Right kidney (tissue), 1 donor: ENCODE data around the gene TRMT112.

ENCODE experiments used
- DNase-seq: peaks from one replicate; pipeline ENCODE4 v3.0.0-alpha.2; 2016

Gene TRMT112

DNA sequence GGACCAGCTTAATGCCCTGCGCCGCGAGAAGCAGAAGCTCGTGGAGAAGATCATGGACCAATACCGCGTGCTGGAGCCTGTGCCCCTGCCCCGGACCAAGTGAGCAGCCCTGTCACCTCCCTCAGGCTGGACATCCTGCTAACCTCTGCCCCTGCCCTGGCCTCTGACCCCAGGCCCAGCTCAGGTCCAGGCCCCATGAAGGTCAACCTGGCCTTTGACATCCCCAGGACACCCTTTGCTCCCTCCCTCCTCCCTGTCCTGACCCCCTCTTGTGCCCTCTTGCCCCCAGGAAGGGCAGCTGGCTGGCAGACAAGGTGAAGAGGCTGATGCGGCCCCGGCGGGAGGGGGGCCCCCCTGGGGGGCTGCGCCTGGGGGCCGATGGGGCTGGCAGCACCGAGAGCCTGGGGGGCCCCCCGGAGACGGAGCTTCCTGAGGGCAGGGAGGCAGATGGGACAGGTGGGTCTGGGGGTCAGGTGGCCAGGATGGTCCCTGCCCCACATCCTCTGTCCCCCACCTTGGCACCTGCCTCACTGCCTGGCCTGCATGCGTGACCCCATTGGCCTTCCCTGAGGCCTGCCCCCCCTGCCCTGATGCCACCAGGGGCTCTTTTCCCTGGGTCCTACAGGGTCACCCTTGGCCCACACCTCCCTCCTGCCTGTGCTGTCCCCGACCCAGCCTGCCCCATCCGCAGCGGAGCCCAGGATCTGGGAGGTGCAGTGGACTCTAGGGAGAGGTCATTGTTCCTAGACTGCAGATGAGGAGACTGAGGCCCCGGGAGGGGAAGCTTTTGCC, 36.6 kb upstream of the TRMT112 start:
- DNase-seq, result no peak

DNA sequence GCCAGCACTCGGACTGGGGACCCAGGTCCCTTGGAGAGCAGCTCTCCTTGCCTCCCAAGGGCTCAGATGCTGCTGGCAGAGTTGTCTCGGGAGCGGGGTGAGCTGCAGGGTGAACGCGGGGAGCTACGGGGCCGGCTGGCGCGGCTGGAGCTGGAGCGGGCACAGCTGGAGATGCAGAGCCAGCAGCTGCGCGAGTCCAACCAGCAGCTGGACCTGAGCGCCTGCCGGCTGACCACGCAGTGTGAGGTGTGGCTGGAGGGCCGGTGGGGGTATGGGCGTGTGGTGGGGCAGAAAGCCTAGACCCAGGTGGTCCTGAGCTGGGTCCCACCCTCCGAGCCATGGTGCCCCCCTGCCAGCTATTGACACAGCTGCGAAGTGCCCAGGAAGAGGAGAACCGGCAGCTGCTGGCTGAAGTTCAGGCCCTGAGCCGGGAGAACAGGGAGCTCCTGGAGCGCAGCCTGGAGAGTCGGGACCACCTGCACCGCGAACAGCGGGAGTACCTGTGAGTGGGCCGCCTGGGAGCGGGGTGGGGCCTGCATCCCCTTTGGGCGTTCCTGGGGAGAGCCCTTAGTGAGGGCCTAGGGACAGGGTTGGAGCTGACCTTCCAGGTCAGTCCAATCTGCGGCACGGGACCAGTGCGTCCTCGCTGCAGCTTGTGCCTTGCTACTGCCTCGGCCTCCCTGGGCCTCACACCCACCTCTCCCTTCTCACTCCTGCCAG, 35.8 kb upstream of the TRMT112 start:
- DNase-seq, result no peak

DNA sequence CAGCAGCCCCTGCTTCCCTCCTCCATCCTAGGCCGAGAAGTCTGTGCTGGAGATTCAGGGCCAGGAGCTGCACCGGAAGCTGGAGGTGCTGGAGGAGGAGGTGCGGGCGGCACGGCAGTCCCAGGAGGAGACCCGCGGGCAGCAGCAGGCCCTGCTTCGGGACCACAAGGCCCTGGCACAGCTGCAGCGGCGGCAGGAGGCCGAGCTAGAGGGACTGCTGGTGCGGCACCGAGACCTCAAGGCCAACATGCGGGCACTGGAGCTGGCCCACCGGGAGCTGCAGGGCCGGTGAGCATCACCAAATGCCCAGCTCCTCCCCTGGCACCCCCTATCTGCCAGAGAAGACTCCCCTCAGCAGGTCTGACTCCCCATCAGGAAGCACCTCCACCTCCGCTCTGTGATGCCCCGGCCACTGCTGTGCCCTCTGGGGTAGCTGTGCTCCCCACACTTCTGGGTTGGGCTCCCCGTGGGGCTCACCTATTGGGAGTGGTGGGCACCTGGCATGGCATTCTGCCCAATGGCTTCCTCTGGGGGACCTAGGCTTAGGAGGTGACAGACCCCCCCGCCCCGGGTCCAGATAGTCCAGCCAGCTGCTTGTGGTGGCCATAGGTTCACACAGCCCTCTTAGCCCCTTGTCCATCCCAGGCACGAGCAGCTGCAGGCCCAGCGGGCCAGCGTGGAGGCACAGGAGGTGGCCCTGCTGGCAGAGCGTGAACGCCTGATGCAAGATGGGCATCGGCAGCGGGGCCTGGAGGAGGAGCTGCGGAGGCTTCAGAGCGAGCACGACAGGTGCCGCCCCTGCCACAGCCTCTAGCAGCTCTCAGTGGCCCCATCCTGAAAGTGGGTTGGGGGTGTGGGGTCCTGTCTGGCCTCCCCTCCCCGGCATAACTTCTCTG, 35.0 kb upstream of the TRMT112 start:
- DNase-seq, result no peak

GRCh38 chr11:64351136-64351631, 33.8 kb upstream of the TRMT112 start:
- no peak for DNase-seq

GRCh38 chr11:64349404-64349803, 32.0 kb upstream of the TRMT112 start:
- DNase-seq, result no peak

- no peak for DNase-seq
These were observed 31.6 kb upstream of the TRMT112 start for GRCh38 chr11:64349025-64349387.

DNA sequence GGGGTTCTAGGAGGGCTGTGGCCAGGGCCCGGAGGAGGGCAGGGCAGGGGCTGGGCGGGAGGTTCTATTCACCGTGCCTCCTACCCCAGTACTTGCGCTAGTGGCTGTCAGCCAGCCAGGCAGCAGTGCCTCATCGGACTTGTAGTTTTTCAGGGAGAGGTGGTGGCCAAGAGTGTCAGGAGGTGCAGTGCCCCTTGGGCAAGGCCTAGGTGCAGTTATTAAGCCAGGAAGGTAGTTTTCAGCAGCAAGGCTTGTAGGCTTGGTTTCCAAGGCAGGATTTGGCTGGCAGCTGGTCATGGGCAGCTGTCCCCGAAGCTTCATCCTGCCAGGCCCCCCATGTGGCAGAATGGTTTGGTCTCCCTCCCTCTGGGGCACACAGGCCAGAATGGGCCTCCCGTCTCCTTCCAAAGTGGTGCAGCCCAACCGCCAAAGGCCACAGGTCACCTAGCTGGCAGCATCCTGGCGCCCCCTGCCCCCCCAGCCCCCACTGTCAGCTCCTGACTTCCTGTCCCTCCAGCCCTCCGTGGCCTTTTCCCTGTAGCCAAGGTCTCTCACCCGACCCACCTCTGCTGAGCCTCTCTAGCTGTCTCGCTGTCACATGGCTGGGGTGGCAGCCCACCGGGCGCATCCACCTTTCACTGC, 31.1 kb upstream of the TRMT112 start:
- DNase-seq, result no peak

DNA sequence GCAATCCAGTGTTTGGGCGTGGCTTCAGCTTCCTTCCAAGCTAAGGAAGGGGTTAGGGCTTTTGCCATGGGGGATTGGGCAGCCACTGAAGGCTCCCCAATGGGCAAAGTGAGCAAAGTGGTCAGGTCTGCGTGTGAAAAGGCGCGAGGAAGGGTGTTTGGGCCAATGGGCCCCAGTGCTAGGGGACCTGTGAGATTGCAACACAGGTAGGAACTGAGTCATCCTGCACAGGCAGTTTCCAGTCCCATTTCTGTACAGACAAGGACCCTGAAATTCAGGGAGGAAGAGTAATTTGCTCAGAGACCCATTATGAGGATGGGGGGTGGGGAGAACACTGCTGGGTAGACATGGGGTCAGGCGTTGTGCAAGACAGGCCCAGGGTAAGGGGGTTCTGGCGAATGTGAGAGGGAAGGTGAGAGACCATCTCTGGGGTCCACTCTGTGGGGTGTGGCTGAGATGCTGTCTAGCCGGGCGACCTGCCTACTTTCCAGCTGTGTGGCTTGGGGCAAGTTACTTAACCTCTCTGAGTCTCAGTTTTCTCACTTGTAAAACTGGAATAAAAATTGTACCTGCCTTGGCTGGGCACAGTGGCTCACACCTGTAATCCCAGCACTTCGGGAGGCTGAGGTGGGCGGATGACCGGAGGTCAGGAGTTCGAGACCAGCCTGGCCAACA, 30.0 kb upstream of the TRMT112 start:
- DNase-seq, result no peak

GRCh38 chr11:64344787-64345186, 27.4 kb upstream of the TRMT112 start:
- DNase-seq, result no peak

DNA sequence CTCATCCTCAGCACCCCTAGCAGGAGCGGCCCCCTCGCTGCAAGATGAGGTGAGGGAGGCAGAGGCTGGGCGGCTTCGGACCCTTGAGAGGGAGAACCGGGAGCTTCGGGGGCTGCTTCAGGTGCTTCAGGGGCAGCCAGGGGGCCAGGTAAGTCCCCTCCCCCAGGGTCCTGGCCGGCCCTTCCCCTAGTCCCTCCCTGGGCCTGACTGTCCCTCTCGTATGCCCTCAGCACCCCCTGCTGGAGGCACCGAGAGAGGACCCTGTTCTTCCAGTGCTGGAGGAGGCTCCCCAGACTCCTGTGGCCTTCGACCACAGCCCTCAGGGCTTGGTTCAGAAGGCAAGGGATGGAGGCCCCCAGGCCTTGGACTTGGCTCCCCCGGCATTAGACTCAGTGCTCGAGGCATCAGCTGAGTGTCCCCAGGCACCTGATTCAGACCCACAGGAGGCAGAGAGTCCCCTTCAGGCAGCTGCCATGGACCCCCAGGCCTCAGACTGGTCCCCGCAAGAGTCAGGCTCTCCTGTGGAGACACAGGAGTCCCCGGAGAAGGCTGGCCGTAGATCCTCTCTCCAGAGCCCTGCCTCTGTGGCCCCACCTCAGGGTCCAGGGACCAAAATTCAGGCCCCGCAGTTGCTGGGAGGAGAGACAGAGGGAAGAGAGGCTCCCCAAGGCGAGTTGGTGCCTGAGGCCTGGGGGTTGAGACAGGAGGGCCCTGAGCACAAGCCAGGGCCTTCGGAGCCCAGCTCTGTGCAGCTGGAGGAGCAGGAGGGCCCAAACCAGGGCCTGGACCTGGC, 26.6 kb upstream of the TRMT112 start:
- no peak for DNase-seq

GRCh38 chr11:64342869-64343745, 25.7 kb upstream of the TRMT112 start:
- DNase-seq, result no peak

GRCh38 chr11:64341851-64342791, 24.8 kb upstream of the TRMT112 start:
- peak; percentile 76 for DNase-seq

- no peak for DNase-seq
These were observed 24.1 kb upstream of the TRMT112 start for GRCh38 chr11:64341429-64341828.

GRCh38 chr11:64340671-64341335, 23.4 kb upstream of the TRMT112 start:
- no peak for DNase-seq

DNA sequence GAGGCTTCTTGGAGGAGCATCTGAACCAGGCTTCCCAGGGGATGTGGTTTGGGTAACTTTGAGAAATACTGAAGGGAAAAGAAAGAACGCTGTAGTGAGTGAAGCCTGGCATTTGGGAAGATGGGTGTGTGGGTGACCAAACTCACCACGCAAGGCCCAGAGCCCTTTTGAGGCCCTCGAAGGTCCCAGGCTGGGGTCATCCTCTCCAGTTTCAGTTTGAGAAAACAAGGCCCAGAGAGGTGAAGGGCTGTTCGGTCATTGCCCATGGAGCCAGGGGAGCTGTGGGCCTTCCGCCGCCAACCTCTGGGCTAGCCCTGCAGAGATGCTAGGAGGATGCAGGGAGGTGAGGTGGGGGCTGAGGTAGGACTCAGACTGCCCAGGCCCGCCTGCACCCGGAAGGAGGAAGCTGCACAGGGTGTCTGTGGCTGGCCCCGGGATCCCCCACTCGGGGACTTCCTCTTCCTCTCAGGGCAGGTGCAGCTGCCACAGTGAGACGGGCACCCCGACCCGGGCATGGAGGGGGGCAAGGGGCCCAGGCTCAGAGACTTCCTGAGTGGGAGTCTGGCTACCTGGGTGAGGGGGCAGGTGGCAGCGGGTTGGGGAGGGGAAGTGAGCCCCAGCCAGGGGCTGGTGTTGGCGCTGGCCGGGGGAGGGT, 22.5 kb upstream of the TRMT112 start, which contains the start of gene CCDC88B:
CCDC88B (plus strand) TSS at position 451 of the 655 bp plus-strand sequence; CDS start at position 514, 63 bp downstream.
- no peak for DNase-seq

DNA sequence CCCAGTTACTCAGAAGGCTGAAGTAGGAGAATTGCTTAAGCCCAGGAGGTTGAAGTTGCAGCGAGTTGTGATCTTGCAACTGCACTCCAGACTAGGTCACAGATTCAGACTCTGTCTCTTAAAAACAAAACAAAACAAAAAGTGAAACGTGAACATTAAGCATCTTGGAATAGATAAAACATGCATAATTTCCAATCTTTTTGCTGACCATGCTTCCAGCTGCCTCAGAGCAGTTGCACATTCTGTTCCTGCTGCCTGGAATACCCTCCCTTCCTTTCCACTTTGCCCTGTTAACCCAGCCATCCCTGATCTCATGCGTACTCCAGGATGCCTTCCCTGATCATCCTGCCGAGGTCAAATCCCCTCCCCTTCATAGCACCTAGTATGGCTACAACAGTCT, 21.9 kb upstream of the TRMT112 start:
- DNase-seq, result no peak

- DNase-seq, result no peak
These were observed 21.4 kb upstream of the TRMT112 start for GRCh38 chr11:64338716-64339115.
